C4-2B (cell line): ENCODE data around the gene ERC2.

ENCODE experiments used
- CTCF ChIP-seq: fragments of 450-650 bp; conservative IDR thresholded peaks from 2 replicates; pipeline ENCODE4 v1.5.1; 2017; ENCODE audit warnings: mild to moderate bottlenecking
- ZFX ChIP-seq: fragments of 450-650 bp; IDR thresholded peaks from 2 replicates; pipeline ENCODE4 v1.6.1; 2017

- TF ChIP-seq CTCF (no peak), ZFX (no peak)
Measured at GRCh38 chr3:56096999-56097398, 371.3 kb downstream of the ERC2 start.
